ENCODE data around the gene HSPA2.
"Not testable (repeated sequence)": the region's sequence is repeated elsewhere in the genome, so short reads cannot be mapped to it uniquely, and the experiment has no call there.

Gene HSPA2

DNA sequence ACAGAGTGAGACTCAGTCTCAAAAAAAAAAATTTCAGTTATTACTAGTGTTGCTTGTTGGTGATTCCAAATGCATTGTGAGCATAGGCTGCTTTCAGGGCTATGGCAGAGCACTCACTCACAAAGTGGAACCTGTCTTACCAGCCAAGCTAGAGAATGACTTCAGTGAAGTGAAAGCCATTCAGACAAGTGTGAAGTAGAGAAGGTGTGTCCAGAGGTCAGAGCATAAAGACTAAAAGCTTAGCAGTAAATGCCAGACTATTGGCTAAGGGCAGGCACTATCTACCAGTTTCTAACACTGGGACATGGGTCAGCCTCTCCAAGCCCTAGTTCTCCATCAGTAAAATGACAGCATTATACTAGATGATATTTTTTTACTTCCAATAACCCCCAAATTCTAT, 21.9 kb downstream of the HSPA2 start:
- no peak for DNase-seq

DNA sequence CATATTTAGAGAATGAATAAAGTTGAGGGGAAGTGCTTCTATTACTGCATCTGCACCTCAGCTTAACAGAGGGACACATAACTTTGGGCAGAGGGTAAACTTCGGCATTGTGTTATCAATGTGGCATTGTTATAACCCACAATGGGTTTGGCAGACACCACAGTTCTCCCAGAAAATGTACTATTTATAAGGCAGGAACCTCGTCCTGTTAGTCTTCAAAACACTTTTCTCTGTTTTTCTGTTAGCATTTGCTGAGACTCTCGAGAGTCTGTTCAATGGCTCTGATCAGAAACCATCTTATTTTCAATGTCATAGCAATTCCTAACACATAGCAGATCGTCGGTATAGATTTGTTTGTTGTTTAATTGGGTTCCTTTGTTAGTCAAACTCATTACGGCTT, 23.2 kb downstream of the HSPA2 start:
- no peak for DNase-seq

DNA sequence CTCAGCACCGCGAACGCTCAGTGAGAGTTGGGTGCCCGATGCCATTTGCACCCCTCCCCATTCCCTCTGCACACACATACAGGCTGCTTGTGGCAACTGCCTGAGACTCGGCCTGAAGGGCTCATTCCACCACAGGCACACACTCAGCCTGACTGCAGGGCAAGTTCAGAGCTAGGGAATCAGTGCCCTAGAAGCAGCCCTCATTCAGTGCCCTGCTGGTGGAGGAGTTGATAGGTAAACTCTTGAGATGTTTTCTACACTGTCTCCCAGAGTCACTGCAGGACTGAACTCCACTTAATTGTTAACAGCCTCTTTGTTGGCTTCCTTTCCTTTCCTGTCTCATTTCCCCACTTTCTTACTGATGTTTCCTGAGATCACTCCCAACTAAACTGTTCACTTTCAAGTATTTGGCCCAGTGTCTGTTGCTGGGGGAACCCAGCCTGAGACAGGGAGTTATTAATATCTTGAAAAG, 26.1 kb downstream of the HSPA2 start:
- DNase-seq = no peak

DNA sequence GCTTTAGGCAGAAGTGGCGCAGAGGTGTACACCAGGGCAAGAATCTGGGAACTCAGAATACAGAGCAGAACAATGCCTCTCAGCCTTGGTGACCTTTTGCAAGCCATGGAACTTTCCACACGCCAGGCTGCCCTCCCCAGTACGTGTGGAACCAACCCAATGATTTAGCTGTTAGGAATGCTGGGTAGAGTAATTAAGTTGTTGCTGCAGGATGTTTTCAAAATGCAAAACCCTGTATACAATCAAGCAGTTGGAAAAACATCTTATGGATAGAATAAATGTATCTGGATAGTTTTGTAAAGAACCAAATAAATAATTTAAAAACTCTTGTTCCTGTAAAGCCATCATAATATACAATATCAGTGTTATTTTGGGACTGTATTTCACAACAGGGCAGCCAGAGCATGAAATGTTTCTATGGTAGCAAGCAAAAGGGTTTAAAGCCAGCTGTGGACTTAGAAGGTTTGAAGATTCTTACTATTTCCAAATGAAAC, 28.6 kb downstream of the HSPA2 start:
- DNase-seq = no peak

DNA sequence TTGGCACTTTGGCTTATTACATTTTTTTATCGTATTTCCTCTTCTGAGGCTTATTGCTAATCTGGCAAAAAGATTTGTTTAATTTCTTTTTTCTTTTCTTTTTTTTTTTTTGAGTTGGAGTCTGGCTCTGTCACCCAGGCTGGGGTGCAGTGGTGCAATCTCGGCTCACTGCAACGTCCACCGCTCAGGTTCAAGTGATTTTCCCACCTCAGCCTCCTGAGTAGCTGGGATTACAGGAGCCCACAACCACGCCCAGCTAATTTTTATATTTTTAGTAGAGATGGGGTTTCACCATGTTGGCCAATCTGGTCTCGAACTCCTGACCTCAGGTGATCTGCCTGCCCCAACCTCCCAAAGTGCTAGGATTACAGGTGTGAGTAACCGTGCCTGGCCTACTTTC, 29.1 kb downstream of the HSPA2 start:
- not testable (repeated sequence) for DNase-seq

DNA sequence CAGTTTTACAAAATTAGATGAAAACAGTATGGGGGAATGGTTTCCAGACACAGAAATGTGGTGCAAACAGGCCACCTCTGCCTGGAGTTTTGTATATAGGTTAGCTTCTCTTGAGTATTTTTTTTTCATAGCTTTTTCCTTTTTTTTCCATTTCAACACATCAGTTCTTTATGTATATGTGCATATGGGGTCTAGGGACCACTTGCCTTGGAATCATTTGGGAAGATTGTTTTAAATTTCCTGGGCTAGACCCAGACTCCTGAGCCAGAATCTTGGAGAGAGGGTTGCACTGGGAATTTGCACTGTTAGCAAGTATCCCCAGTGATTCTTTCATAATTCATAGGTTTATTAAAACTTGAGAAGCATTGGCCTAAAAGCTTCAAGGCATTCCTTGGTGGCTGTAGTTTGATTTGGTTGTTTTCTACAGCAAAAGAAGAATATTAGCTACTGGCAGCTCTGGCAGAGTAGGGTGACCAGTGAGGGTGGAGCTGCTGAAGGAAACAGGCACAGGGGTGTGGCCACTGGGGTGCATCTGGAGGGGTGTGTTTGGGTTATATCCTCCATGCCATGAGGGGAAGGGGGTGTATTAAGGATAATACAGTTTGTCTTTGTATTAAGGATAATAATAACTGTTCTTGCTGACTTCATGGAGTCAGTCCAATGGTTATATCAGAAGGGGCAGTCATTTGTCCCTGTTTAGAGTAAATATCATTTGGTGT, 32.0 kb downstream of the HSPA2 start:
- DNase-seq = no peak

DNA sequence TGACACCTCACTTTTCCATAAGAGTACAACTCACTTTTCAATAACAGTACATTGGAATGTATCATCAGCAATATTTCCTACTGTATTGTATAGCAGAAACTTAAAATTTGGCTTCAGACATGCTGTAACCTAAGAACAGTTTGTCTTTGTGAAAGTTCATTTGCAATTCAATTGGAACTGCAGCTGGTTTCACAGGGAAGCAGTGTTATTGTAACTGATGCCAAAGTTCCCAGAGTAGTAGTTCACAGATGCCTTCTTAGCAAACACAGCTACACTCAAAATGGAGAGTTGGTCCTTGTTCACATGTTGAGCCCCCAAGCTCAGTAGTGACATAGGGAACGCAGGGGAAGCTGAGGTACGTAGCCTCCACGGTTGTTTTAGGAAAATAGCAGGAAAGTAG, 32.6 kb downstream of the HSPA2 start:
- no peak for DNase-seq

DNA sequence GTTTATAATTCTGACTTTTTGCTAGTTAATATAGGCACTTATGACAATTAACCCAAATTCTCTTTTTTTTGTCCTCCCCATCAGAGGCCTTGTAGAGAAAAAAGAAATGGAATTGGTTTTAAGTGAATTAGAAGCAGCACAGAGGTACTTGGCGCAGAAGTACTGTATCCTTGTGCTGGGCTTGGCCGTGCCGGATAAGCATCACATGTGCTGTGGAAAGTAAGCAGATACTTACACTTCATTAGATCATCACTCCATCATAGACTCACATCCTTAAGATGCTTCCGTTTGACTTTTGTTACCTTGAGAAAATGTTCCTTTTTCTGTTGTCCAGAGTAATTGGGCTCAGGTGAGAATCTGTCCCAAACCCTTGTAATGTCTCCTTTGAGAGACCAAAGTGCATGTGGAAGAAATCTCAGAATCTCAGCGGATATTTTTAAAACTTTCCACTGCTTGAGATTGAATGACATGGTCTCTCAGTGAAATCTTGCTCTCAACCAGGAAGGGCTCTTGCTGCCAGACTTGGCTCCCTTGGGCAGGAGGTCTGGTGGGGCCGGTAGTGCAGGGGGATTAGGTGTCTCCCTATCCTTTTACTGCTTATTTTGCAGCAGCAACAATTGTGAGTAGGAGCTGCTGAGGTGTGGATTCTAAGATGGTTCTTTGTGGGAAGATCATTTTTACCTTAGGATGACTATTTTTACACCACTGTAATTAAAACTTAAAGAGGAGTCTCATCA, 34.0 kb downstream of the HSPA2 start:
- DNase-seq = no peak

DNA sequence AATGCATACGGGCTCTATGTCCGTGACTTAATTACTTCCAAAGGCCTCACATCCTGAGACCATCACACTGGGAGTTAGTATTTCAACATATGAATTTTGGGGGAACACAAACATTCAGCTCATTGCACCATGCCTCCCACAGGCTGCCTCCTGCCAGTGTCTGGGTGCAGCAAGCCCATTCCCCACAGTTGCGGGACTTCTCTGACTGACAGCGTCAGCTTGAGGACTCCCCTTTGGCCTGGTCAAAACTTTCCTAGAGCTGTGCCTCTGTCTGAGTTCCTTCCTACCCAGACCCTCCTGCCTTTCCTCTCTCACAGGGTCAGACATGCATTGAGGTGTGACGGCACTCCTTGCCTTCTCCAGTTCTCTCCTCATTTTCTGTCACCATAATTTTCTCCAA, 36.7 kb downstream of the HSPA2 start:
- no peak for DNase-seq

DNA sequence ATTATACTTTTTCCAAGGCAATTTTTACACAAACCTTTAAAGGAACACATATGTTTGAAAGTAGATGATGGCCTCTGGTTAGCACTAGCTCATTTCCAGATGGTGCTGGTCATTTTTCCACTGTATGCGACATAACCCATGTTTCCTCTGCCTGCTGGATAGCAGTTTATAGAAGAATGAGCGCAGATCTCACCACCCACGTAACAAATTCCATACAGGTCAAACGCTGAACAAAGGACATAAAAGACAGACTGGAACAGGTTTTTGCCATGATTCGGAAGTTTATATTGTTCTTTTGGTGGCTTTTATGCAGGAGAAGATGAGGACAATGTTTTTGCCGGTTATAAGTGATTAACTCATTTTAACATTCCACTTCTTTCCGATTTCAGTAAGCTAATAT, 39.9 kb downstream of the HSPA2 start:
- DNase-seq = no peak

DNA sequence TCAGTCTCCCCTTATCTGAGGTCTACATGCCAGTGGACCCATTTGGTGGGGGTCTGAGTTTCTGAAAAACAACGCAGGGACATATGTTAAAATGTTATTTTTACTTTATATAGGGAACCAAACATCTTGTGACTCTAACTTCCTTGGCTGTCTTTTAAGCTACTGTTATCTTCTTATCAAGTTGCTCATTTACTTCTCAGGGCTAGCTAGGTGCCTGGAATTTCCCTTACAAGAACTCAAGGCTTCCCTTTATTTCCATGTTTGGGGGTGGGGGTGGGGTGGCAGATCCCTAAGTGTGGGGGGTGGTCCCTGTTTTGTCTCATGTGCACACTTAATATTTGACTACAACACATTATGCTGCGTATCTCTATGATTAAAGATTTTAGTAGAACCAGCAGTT, 40.8 kb downstream of the HSPA2 start:
- DNase-seq = no peak

DNA sequence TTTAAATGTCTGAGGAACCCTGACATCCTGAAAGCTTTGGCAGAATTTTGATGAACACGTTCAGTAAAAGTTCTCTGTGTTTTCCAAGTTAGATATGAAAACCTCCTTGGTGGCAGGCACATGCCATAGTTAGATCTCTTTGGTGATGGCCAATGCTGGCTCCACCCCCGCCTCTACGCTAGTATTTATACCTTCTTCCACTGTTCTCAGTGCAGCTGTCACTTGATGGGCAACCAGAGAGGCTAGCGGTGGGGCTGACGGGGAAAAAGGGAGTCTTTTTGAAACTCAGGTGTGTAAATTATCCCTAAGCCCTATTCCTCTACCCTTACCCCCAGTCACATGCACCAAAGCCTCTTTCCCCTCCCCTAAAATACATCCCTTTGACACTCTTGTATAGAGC, 41.3 kb downstream of the HSPA2 start:
- no peak for DNase-seq

DNA sequence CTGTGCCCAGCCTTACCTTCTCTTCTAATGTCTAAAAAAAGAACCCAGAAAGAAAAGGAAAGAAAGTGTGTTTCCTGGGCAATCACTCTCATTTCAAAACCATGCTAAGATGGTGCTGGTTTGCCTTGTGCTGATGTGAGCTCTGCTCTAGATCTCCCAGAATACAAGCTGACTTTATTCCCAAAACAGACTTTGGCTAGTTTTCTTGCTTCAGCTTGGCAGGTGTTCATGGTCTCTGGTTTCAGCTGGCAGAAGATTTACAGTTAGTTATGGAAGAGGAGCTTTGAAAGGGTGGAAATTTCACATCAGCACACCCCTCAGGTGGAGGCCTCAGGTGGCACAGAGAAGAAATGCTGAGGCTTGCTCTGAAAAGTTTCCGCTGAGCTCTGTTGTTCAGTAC, 43.6 kb downstream of the HSPA2 start:
- DNase-seq = no peak

DNA sequence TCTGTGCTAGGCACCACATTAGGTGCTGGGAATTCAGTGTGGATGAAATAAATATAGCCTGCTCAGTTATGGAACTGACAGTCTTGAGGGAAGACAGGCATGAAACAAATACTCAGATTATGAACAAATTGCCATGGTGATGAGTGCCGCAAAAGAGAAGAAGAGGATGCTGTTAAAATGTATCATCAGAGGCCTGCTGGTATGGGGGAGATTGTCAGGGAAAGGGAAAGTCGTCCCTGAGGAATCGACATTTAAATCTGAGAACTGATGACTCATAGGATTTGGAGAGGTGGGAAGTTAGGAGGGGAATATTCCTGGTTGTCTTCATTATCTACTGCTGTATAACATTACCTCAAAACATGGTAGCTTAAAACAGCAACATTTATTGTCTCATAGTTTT, 51.3 kb downstream of the HSPA2 start:
- no peak for DNase-seq
